Astrocyte (in vitro differentiated cells and primary cell): ENCODE results near the gene RASGRF2.

Experiments
- EZH2 ChIP-seq: IDR thresholded peaks from 2 replicates; pipeline ENCODE4 v1.6.1; 2012; ENCODE audit warnings: mild to moderate bottlenecking, low read length, inconsistent platforms; ENCODE audit not compliant: insufficient read depth
- TF ChIP-seq, protein P1 (sequence below): IDR thresholded peaks from 2 replicates; pipeline ENCODE4 v1.5.1; 2011; ENCODE audit warnings: low read depth, mild to moderate bottlenecking, inconsistent platforms, low read length, moderate library complexity; ENCODE audit not compliant: insufficient read depth

DNA sequence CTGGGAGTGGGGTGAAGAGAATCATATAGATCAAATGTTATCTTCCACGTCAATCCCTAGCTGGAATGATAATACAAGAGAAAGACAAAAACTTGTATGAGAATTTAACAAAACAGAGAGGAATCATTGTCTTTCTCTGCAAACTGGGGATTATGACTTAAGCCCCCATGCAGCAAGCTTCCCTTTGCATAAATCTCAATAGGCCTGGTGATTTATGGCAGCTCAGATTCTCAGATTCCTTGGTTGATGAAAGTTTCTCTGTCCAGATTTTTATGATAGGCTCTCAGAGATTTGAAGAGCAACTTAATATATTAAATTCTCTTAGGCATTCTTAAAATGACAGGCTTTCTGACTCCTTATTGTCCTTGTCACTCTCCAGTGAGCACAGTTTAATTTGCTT is 56.0 kb downstream of the RASGRF2 start:
- TF ChIP-seq, protein P1, sequence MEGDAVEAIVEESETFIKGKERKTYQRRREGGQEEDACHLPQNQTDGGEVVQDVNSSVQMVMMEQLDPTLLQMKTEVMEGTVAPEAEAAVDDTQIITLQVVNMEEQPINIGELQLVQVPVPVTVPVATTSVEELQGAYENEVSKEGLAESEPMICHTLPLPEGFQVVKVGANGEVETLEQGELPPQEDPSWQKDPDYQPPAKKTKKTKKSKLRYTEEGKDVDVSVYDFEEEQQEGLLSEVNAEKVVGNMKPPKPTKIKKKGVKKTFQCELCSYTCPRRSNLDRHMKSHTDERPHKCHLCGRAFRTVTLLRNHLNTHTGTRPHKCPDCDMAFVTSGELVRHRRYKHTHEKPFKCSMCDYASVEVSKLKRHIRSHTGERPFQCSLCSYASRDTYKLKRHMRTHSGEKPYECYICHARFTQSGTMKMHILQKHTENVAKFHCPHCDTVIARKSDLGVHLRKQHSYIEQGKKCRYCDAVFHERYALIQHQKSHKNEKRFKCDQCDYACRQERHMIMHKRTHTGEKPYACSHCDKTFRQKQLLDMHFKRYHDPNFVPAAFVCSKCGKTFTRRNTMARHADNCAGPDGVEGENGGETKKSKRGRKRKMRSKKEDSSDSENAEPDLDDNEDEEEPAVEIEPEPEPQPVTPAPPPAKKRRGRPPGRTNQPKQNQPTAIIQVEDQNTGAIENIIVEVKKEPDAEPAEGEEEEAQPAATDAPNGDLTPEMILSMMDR, result no peak
- TF ChIP-seq EZH2, result no peak
